C4-2B (cell line): ENCODE data around the gene HTT.

Experiments used
- H3K27ac ChIP-seq: fragments of 450-650 bp; 2 replicates; pipeline ENCODE4 v1.5.1; 2017
- ZFX ChIP-seq: fragments of 450-650 bp; IDR thresholded peaks from 2 replicates; pipeline ENCODE4 v1.6.1; 2017
- TF ChIP-seq, protein P1 (sequence below): fragments of 450-650 bp; conservative IDR thresholded peaks from 2 replicates; pipeline ENCODE4 v1.5.1; 2017; ENCODE audit warnings: mild to moderate bottlenecking

The HTT gene

DNA sequence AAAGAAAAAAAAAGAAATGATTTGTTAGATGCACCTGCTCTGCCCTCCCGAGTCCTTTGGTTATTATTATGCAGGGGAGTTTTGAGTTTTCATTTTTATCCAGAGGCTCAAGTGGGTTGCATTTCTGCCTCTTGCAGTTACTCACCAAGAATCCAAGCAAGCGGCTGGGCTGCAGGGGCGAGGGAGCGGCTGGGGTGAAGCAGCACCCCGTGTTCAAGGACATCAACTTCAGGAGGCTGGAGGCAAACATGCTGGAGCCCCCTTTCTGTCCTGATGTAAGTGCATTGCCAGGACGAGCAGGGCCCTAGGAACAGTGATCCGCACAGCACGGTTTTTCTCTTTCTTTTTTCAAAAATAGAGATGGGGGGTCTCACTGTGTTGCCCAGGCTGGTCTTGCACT lies 39.2 kb upstream of the HTT start:
- TF ChIP-seq, protein P1, sequence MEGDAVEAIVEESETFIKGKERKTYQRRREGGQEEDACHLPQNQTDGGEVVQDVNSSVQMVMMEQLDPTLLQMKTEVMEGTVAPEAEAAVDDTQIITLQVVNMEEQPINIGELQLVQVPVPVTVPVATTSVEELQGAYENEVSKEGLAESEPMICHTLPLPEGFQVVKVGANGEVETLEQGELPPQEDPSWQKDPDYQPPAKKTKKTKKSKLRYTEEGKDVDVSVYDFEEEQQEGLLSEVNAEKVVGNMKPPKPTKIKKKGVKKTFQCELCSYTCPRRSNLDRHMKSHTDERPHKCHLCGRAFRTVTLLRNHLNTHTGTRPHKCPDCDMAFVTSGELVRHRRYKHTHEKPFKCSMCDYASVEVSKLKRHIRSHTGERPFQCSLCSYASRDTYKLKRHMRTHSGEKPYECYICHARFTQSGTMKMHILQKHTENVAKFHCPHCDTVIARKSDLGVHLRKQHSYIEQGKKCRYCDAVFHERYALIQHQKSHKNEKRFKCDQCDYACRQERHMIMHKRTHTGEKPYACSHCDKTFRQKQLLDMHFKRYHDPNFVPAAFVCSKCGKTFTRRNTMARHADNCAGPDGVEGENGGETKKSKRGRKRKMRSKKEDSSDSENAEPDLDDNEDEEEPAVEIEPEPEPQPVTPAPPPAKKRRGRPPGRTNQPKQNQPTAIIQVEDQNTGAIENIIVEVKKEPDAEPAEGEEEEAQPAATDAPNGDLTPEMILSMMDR = no peak
- TF ChIP-seq ZFX = no peak
- H3K27ac ChIP-seq = no peak overlapping the region

GRCh38 chr4:3035674-3036073 lies 38.8 kb upstream of the HTT start:
- H3K27ac ChIP-seq = no peak overlapping the region
- no peak for TF ChIP-seq ZFX
- TF ChIP-seq, protein P1 = no peak

- no peak overlapping the region for H3K27ac ChIP-seq
- TF ChIP-seq ZFX = no peak
- TF ChIP-seq, protein P1 = no peak
Observed at GRCh38 chr4:3036131-3036952, 38.1 kb upstream of the HTT start.

DNA sequence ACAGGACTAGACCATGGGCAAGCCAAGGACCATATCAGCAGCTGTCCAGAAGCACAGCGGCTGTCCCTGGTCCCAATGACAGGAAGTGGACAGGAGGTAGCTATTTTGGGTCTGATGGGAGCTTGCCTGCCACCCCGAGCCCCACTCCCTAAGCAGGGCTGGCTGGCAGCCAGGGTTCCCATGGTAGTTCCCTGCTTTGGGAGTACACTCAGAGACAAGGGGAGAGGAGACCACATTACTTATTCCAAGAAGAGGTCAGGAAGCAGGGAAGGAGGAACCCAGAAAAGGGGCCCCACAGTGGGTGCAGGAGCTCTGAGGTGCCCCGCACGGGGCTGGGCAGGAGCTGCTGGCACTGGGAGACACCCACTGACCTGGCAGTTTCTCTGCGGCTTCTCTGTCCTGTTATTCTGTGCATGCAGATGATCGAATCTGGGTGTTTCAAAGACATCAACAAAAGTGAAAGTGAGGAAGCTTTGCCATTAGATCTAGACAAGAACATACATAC lies 36.5 kb upstream of the HTT start:
- H3K27ac ChIP-seq = no peak overlapping the region
- TF ChIP-seq ZFX = no peak
- TF ChIP-seq, protein P1 = no peak

GRCh38 chr4:3039706-3040366 lies 34.6 kb upstream of the HTT start:
- TF ChIP-seq, protein P1 = no peak
- no peak for TF ChIP-seq ZFX
- no peak overlapping the region for H3K27ac ChIP-seq

GRCh38 chr4:3040452-3041191 lies 33.9 kb upstream of the HTT start:
- peak overlapping the region; percentile 72 for H3K27ac ChIP-seq
- TF ChIP-seq ZFX = no peak
- TF ChIP-seq, protein P1 = no peak
